Mesenteric fat pad (tissue), 1 donor: ENCODE data around the gene VWA3B. TPM values are rescaled to one million over a fixed set of nuclear protein-coding genes. Genes with fewer than 3 reads are reported as not detected.
A peak's percentile ranks its signal among the peaks of the same experiment; 100 is the strongest.
"Not testable (repeated sequence)": the region's sequence is repeated elsewhere in the genome, so short reads cannot be mapped to it uniquely, and the experiment has no call there.

Experiments
- DNase-seq: peaks from one replicate; pipeline ENCODE4 v3.0.0-alpha.2; 2020; ENCODE audit warnings: low spot score
- long read RNA-seq: library from polyadenylated mRNA; unstranded; transcript quantifications from one replicate; pipeline ENCODE4 v2.0.0, GENCODE V29; 2020
- total RNA-seq: library from RNA; stranded (reverse); fragmentation: NEBNext Ultra II Directional; extraction: Animal tissue kit (Norgen Biotek cat#: 25700); gene quantifications from one replicate; pipeline ENCODE4 v1.2.1, GENCODE V29; 2021
- donor health status: DM: yes; HTN: yes; CAD: no.

VWA3B gene
- not detected for total RNA-seq
- long read RNA-seq: 0 reads

- peak; percentile 93 for DNase-seq
Observed at GRCh38 chr2:98086491-98087446, at the start of gene VWA3B. VWA3B (plus strand) TSS chr2:98087167; CDS start chr2:98093093, 5,926 bp downstream.

DNA sequence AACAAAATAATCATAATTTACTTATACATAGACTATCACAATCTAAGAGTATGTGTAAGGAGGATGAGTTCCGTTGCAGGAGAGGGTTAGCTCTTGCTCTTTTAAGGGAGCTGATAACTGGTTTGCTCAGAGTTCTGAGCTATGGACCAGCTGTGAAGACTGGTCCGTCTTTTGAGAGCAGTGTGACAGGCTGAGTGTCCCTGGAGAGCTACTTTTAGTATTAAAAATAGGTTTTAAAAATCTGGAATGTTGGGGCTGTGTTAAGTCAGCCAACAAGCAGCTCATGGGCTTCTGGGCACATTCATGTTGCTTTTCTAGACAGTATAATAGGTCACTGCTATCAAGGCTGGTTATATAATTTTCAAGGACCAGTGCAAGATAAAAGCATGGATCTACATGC lies 49.8 kb upstream of the VWA3B start:
- no peak for DNase-seq

DNA sequence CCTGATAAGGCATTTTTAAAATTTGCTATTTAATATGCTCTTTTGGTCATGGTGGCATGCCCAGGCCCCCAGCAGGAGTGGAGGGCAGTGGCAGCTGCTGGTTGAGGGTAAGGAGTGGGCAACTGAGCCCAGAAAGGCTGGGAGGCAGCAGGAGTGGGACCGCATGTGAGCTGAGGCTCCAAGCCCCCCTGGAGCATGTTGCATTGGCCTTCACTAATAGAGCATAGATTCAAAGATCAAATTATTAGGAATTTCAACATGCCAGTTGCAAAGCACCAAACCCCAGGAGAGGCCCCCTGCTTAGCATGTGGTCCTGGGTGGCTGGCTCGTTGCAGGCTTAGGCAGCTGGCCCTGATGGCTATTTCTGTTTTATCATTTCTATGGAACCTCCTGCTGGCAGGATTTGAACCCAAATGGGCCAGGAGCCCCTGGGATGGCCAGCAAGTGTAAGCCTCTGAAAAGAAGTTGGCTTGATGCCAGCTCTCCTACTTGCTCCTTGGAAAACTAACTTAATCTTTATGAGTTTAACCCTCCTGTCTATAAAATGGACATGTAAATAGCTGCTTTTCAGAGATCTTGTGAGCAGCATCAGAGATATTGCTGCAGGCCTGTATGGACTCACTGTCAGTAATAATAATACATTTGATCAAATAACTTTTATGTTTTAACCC lies 49.2 kb upstream of the VWA3B start:
- DNase-seq: no peak

DNA sequence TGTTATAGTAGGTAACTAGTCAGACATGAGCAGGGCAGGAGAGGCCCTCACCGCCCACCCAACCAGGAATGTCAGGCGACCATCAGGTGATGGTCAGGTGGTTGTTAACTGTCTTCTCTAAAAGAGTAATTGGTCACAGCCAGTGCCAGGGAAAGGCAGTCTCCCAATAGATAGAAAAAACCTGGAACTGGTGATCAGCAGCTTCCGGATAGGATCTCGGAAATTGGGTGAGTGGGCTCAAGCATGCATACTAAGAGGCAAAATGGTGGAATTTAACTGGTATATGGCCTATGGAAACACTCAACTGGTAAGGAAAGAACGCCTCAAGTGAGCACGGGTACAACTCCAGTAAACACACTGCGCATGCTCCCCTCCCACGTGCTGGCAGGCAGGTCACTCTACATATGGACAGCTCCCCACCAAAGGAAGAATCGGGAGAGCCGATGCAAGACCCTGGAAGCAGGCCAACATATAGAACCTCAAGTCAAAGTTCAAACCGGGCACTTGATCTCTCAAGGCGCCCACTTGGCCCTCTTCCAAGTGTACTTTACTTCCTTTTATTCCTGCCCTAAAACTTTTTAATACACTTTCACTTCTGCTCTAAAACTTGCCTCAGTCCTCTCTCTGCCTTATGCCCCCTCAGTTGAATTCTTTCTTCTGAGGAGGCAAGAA lies 47.7 kb upstream of the VWA3B start:
- no peak for DNase-seq

- DNase-seq: no peak
Observed at GRCh38 chr2:98040331-98040939, 46.5 kb upstream of the VWA3B start.

DNA sequence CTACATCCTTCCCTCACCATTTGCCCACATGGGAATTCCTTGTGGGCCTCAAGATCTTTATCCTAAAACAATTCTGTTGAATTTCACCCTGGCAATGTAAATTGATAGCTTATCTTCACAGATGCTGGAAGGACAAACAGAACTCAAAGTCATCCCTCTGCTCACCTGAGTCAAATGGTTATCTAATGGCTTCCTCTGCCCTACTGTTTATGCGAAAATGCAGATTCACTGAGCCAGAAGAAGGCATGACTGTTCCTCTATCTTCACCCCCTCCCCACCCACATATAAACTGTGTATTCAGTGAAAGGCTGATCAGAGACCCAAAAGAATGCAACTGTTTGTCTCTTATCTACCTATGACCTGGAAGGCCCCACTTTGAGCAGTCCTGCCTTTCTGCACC lies 43.9 kb upstream of the VWA3B start:
- DNase-seq: no peak

DNA sequence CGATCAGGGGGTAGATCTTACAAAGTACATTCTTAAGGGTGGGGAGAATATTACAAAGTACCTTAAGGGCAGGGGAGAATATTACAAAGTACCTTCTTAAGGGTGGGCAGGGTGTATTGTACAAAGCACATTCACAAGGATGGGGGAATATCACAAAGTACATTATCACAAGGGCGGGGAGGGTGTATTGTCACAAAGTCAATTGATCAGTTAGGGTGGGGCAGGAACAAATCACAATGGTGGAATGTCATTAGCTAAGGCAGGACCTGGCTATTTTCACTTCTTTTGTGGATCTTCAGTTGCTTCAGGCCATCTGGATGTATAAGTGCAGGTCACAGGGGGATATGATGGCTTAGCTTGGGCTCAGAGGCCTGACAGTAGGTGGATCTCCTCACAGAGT lies 42.2 kb upstream of the VWA3B start:
- DNase-seq: not testable (repeated sequence)

DNA sequence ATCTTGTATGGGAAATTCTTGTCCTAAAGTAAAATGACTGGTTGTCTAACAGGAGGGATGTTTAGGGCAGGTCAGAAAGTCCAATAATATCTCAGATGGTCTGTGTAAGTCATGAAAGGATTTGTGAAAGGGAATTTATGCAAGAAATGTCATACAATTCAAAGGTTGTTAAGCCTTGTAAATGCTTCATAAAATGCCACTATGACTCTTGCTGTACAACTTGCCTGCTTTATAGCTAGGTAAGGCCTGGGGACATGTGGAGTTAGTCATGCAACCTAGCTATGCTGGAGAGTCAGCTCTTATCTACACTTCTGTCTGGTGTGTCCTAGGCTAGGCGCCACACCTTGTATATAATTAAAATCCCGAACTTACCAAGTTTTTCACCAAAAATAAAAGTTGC lies 36.9 kb upstream of the VWA3B start:
- no peak for DNase-seq

DNA sequence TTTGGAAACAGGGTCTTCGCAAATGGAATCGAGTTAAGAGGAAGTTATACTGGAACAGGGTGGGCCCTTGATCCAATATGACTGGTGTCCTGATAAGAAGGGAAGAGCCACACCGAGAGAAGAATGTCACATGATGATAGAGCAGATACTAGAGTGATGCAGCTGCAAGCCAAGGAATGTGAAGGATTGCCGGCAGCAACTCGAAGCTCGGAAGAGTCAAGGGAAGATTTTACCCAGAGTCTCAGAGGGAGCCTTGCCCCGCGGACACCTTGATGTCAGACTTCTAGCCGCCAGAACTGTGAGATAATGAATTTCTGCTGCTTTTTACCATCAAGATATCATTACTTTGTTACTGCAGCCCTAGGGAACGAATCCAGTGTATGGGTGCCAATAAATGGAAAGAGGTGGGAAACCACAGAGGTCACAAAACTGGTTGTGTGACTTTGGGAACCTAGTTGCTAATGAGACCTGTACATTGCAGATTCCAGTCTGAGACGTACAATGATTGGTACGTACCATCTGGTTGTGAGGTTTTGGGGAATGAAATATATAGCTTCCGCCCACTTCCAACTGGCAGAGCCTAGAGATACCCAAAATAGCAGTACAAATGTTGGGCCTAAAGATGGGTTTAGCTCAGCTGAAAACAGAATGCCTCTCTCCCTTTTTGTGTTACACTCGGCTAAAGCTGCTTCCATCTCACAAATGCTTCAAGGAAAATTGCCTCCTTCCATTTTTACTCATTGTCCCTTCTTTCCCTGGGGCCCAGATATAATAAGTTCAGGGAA lies 28.6 kb upstream of the VWA3B start:
- DNase-seq: no peak

- no peak for DNase-seq
Observed at GRCh38 chr2:98060277-98060676, 26.7 kb upstream of the VWA3B start.

- DNase-seq: no peak
Observed at GRCh38 chr2:98063291-98063854, 23.6 kb upstream of the VWA3B start.

GRCh38 chr2:98065808-98066207 lies 21.2 kb upstream of the VWA3B start:
- no peak for DNase-seq

- DNase-seq: no peak
Observed at GRCh38 chr2:98067160-98067559, 19.8 kb upstream of the VWA3B start.

- no peak for DNase-seq
Observed at GRCh38 chr2:98070081-98070480, 16.9 kb upstream of the VWA3B start.

DNA sequence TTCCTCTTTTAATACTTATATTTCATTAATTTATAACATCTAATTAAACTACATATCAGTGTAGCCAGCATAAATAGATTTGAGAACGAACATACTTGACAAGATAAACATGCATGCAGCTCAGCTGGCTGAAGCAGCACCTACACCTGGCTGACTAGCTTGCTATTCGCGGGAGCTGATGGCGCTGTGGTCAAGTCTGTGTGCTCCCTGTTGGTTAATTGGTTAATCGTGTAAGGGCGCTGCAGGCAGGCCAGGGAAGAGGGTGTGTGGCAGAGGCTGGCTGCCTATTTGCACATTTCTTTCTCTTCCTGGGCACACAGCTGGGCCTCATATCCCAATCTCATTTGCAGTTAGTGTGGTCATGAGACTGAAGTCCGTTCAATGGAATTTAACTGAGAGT lies 14.5 kb upstream of the VWA3B start:
- no peak for DNase-seq

DNA sequence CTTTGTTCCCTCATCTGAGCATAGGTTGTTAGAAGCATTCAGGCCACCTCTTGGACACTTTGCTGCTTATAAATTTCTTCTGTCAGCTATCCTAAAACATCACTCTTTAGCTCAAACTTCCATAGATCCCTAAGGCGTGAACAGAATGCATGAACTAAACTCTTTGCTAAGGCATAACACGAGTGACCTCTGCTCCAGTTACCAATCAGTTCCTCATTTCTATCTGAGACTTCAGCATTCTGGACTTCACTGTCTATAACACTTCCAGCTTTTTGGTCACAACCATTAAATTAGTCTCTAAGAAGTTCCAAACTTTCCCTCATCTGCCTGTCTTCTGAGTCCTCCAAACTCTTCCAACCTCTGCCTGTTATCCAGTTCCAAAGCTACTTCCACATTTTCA lies 8.3 kb upstream of the VWA3B start:
- DNase-seq: no peak

- no peak for DNase-seq
Observed at GRCh38 chr2:98084151-98084868, 2.7 kb upstream of the VWA3B start.

- no peak for DNase-seq
Observed at GRCh38 chr2:98084869-98085238, 2.1 kb upstream of the VWA3B start.

GRCh38 chr2:98085649-98086048 lies 1.3 kb upstream of the VWA3B start:
- no peak for DNase-seq
